ENCODE results near the gene MYOM1.

GRCh38 chr18:3217948-3218647 is 1.7 kb downstream of the MYOM1 start:
- no peak for TF ChIP-seq BHLHE40 (IDR thresholded peaks at IDR 0.05; ENCODE audit: borderline replicate concordance)
- no peak for TF ChIP-seq ELF4 (IDR thresholded peaks at IDR 0.05)
- TF ChIP-seq FOXA1 (IDR thresholded peaks at IDR 0.05) = no peak
- no peak for TF ChIP-seq ZNF384 (IDR thresholded peaks at IDR 0.05)
- no peak for TF ChIP-seq SUZ12 (IDR thresholded peaks at IDR 0.05)
- no peak for TF ChIP-seq SP1 (IDR thresholded peaks at IDR 0.05)
- no peak for TF ChIP-seq FOXM1 (IDR thresholded peaks at IDR 0.05; ENCODE audit: borderline replicate concordance)
- no peak for TF ChIP-seq HDGF (IDR thresholded peaks at IDR 0.05; ENCODE audit: borderline replicate concordance)
- TF ChIP-seq ARNT (IDR thresholded peaks at IDR 0.05) = no peak
- no peak for TF ChIP-seq TARDBP (IDR thresholded peaks at IDR 0.05)
- no peak for TF ChIP-seq CTBP1 (IDR thresholded peaks at IDR 0.05; ENCODE audit: borderline replicate concordance)
- TF ChIP-seq FOXK2 (IDR thresholded peaks at IDR 0.05) = no peak
- TF ChIP-seq LEF1 (IDR thresholded peaks at IDR 0.05; ENCODE audit: borderline replicate concordance) = no peak
- no peak for TF ChIP-seq NFRKB (IDR thresholded peaks at IDR 0.05)
